IMR-90 (cell line): Measurements from ENCODE around the gene LATS1. TPM values are rescaled to one million over a fixed set of nuclear protein-coding genes. Genes with fewer than 3 reads are reported as not detected.
A peak's percentile ranks its signal among the peaks of the same experiment; 100 is the strongest.

Experiments
- ATAC-seq: fragments of 200-7000 bp; cut with Tn5 transposase; 2 replicates; pipeline ENCODE4 v1.9.1; 2020; ENCODE audit warnings: low read depth, mild to moderate bottlenecking, moderate library complexity
- BruUV-seq: library from RNA; stranded (reverse); fragments of 400-500 nt; replicated peaks from 2 replicates; lab custom pipeline; 2021; lab: Mats Ljungman, UMichigan
- CTCF ChIA-PET: fragments of 300-600 bp; formaldehyde crosslinking; extraction: SDS; loops from one replicate; lab custom pipeline; 2021; ENCODE audit warnings: antibody characterized with exemption; lab: Yijun Ruan, JAX
- POLR2A ChIA-PET: fragments of 300-600 bp; sonication (Branson Sonifier 250); formaldehyde crosslinking; loops from one replicate; lab custom pipeline; 2022; ENCODE audit warnings: antibody characterized with exemption; ENCODE audit not compliant: unreplicated experiment; lab: Charles Lee
- DNase-seq: peaks from one replicate; pipeline ENCODE4 v3.0.0; 2013
- H2AFZ ChIP-seq: replicated peaks from 2 replicates; pipeline ENCODE3; 2013; ENCODE audit warnings: low read length, mild to moderate bottlenecking; ENCODE audit not compliant: poor library complexity
- H2AK5ac ChIP-seq: 2 replicates; pipeline ENCODE4 v1.6.1; 2013; ENCODE audit warnings: low read depth, low read length, inconsistent platforms
- H2AK9ac ChIP-seq: replicated peaks from 2 replicates; pipeline ENCODE3; 2013; ENCODE audit warnings: mild to moderate bottlenecking, low read depth, low read length, moderate library complexity; ENCODE audit not compliant: poor library complexity
- H2BK120ac ChIP-seq: 2 replicates; pipeline ENCODE4 v1.6.1; 2013; ENCODE audit warnings: low read depth, low read length, inconsistent platforms
- H2BK15ac ChIP-seq: 3 replicates; pipeline ENCODE4 v1.6.1; 2013; ENCODE audit warnings: low read depth, low read length, inconsistent platforms
- H2BK20ac ChIP-seq: 2 replicates; pipeline ENCODE4 v1.6.1; 2013; ENCODE audit warnings: low read depth, mild to moderate bottlenecking, inconsistent platforms, low read length, moderate library complexity
- H2BK5ac ChIP-seq: 2 replicates; pipeline ENCODE4 v1.6.1; 2013; ENCODE audit warnings: mild to moderate bottlenecking, low read depth, low read length, inconsistent platforms; ENCODE audit not compliant: poor library complexity, severe bottlenecking
- H3K14ac ChIP-seq: replicated peaks from 2 replicates; pipeline ENCODE4 v1.6.1; 2013; ENCODE audit warnings: low read depth, low read length, inconsistent platforms
- H3K18ac ChIP-seq: 2 replicates; pipeline ENCODE4 v1.6.1; 2013; ENCODE audit warnings: low read depth, low read length, control low read depth
- H3K23ac ChIP-seq: 2 replicates; pipeline ENCODE4 v1.6.1; 2013; ENCODE audit warnings: low read depth, low read length, inconsistent platforms
- H3K27ac ChIP-seq: 2 replicates; pipeline ENCODE4 v1.5.1; 2013; ENCODE audit warnings: mild to moderate bottlenecking, control low read depth, low read length; ENCODE audit not compliant: insufficient read depth
- H3K27me3 ChIP-seq: 2 replicates; pipeline ENCODE4 v1.6.1; 2013; ENCODE audit warnings: low read length; ENCODE audit not compliant: control insufficient read depth, insufficient read depth
- H3K36me3 ChIP-seq: 2 replicates; pipeline ENCODE4 v1.6.1; 2013; ENCODE audit warnings: low read length, mixed read lengths; ENCODE audit not compliant: control insufficient read depth, insufficient read depth
- H3K4ac ChIP-seq: 2 replicates; pipeline ENCODE4 v1.6.1; 2013; ENCODE audit warnings: low read depth, low read length, inconsistent platforms
- H3K4me1 ChIP-seq: 2 replicates; pipeline ENCODE4 v1.6.1; 2013; ENCODE audit warnings: low read length, mixed read lengths; ENCODE audit not compliant: control insufficient read depth, insufficient read depth
- H3K4me2 ChIP-seq: 2 replicates; pipeline ENCODE4 v1.6.1; 2013; ENCODE audit warnings: low read depth, mild to moderate bottlenecking, control low read depth, low read length, moderate library complexity
- H3K4me3 ChIP-seq: 2 replicates; pipeline ENCODE4 v1.5.1; 2013; ENCODE audit warnings: low read depth, mild to moderate bottlenecking, control low read depth, low read length, moderate library complexity; ENCODE audit not compliant: insufficient read depth
- H3K56ac ChIP-seq: 2 replicates; pipeline ENCODE4 v1.6.1; 2013; ENCODE audit warnings: low read length, inconsistent platforms; ENCODE audit not compliant: insufficient read depth; ENCODE audit errors: extremely low read depth
- H3K79me1 ChIP-seq, 2 experiments: 2 replicates each; pipeline ENCODE4 v1.6.1; 2013; ENCODE audit warnings: low read length in 2 of 2, inconsistent platforms in 1 of 2, low read depth in 1 of 2
- H3K9ac ChIP-seq: 2 replicates; pipeline ENCODE4 v1.6.1; 2013; ENCODE audit warnings: low read depth, low read length, control low read depth
- H3K9me1 ChIP-seq: 2 replicates; pipeline ENCODE4 v1.6.1; 2013; ENCODE audit warnings: low read length, inconsistent platforms; ENCODE audit not compliant: insufficient read depth
- H3K9me3 ChIP-seq: 2 replicates; pipeline ENCODE4 v1.6.1; 2013; ENCODE audit warnings: low read length; ENCODE audit not compliant: control insufficient read depth, insufficient read depth
- H4K20me1 ChIP-seq: 2 replicates; pipeline ENCODE4 v1.6.1; 2013; ENCODE audit warnings: low read length, inconsistent platforms; ENCODE audit not compliant: insufficient read depth
- H4K5ac ChIP-seq: 2 replicates; pipeline ENCODE4 v1.6.1; 2013; ENCODE audit warnings: mild to moderate bottlenecking, low read depth, low read length, control low read depth
- H4K8ac ChIP-seq, 2 experiments: 2 replicates each; pipeline ENCODE4 v1.6.1; 2013; ENCODE audit warnings: low read depth in 2 of 2, low read length in 2 of 2, control low read depth in 1 of 2, inconsistent platforms in 1 of 2
- H4K91ac ChIP-seq: 2 replicates; pipeline ENCODE4 v1.6.1; 2013; ENCODE audit warnings: low read depth, low read length, inconsistent platforms; ENCODE audit not compliant: insufficient read depth
- CEBPB ChIP-seq: IDR thresholded peaks from 2 replicates; pipeline ENCODE4 v1.6.1; 2012; ENCODE audit warnings: low read depth, low read length, improper control_type of control experiment
- RCOR1 ChIP-seq: IDR thresholded peaks from 2 replicates; pipeline ENCODE4 v1.6.1; 2012; ENCODE audit warnings: mild to moderate bottlenecking, low read length, improper control_type of control experiment; ENCODE audit not compliant: insufficient replicate concordance
- WGBS, 2 experiments: methylation state at CpG; one replicate each; pipeline versions ENCODE4 v1.1.5 to v1.1.7; 2013; ENCODE audit warnings: missing lambda C conversion rate in 2 of 2; ENCODE audit not compliant: insufficient read length in 1 of 2; ENCODE audit errors: extremely low coverage in 2 of 2; 5-methylcytosine and 5-hydroxymethylcytosine counted together
- dilution Hi-C: fragments of 300-500 bp; cut with HindIII; formaldehyde crosslinking; loops from one replicate; pipeline ENCODE4 v1.14.3; 2018; ENCODE audit warnings: low sequenced_read_pairs; ENCODE audit not compliant: unreplicated experiment
- in situ Hi-C: fragments of 300-500 bp; cut with MboI; formaldehyde crosslinking; loops from 3 replicates; pipeline ENCODE4 v1.14.3; 2019; ENCODE audit warnings: low sequenced_read_pairs, inconsistent platforms, mixed read lengths
- intact Hi-C: fragments of 100-400 bp; cut with micrococcal nuclease; formaldehyde crosslinking; loops from 2 replicates; pipeline ENCODE4 v1.10.0; 2022
- polyA plus RNA-seq, 3 experiments: library from polyadenylated mRNA; depleted of rRNA; stranded (reverse); fragments of >200 nt; gene quantifications; 2 replicates each; pipeline ENCODE4 v1.2.3, GENCODE V29; 2012; ENCODE audit warnings: low replicate concordance in 1 of 3
- total RNA-seq: library from RNA; depleted of rRNA; stranded (reverse); fragments of >200 nt; gene quantifications from 2 replicates; pipeline ENCODE4 v1.2.3, GENCODE V29; 2012

The LATS1 gene
- total and polyA plus RNA-seq, 2 of the 4 experiments (the other 2 are of a cell fraction): 7.9 to 20.1 TPM

DNA sequence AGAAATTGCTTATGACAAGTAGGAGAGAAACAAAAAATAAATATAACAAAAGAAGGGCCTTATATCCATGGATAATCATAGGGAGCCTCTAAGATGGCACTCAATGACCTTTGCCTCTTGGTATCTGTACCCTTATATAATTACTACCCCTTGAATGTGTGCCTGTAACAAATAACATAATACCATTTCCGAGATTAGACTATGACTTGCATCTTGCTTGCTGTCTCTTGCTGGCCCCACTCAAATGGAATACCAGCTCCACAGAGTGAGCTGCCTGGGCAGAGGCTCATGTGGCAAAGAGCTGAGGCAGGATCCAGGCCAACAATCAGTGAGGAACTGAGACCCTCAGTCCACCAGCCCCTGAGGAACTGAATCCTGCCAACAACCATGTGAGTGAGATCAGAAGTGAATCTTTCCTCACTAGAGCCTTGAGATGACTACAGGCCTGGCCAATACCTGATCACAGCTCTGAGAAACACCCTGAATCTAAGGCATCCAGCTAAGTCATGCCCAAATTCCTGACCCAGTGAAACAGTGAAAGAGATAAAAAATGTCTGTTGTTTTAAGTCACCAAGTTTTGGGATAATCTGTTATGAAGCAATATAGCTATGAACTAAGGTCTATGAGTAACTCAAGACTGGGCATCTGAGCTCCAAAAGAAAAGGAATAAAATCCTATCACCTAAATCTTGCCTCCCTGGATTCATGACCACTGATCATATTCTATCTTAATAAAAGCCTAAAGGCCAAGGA is 74.9 kb downstream of the LATS1 start:
- dilution Hi-C loops (no loop called here), in situ Hi-C loops (no loop called here), intact Hi-C loops (no loop called here)
- Histone ChIP-seq H2BK120ac (no peak overlapping the region), H2AFZ (no peak overlapping the region), H3K79me1 (peaks cover 19 to 33% of the 10 kb centered on the region in 2 experiments; a peak in 3 of 4 replicates), H3K9me1 (peaks cover 7% of the 10 kb centered on the region), H2BK5ac (no peak overlapping the region), H2BK15ac (no peak overlapping the region), H4K20me1 (no peaks in the 10 kb centered on the region; the same call in 1 of the 2 replicates), H3K27ac (no peak overlapping the region), H3K4me1 (0 out of 2 replicates have a peak, but pooled peaks cover 3% of the 10 kb centered on the region), H3K36me3 (no peaks in the 10 kb centered on the region), H3K9ac (no peak overlapping the region), H3K4me2 (0 out of 2 replicates have a peak overlapping the region, but pooled peaks have one; percentile 26), H3K18ac (no peak overlapping the region), H3K23ac (peak overlapping the region; percentile 24; the same call in 1 of the 2 replicates), H3K4me3 (no peak overlapping the region), H3K4ac (no peak overlapping the region), H2AK5ac (no peak overlapping the region), H2AK9ac (no peak overlapping the region), H4K5ac (no peak overlapping the region), H2BK20ac (no peak overlapping the region), H4K8ac (no peak overlapping the region), H4K91ac (no peak overlapping the region), H3K27me3 (no peaks in the 10 kb centered on the region), H3K14ac (no peak overlapping the region), H3K9me3 (no peaks in the 10 kb centered on the region), H3K56ac (no peak overlapping the region)
- no TSS peak for BruUV-seq
- no CpG with 5 or more reads among the region's 1 CpG for WGBS, 2 experiments
- TF ChIP-seq RCOR1 (no peak), CEBPB (peak; percentile 74)
- ChIA-PET POLR2A (no interaction called here), CTCF (no interaction called here)
- peak; percentile 46 for ATAC-seq
- DNase-seq: peak; percentile 42
